HepG2 (cell line): Measurements from ENCODE around the gene AMIGO1. TPM values are rescaled to one million over a fixed set of nuclear protein-coding genes. Genes with fewer than 3 reads are reported as not detected.

Experiments used
- DR1 ChIP-seq: sonication (generic); formaldehyde crosslinking; IDR thresholded peaks from 2 replicates; pipeline ENCODE4 v1.8.0; 2021; ENCODE audit warnings: mild to moderate bottlenecking, missing genetic modification reagents, inconsistent platforms
- E2F5 ChIP-seq: sonication (generic); formaldehyde crosslinking; conservative IDR thresholded peaks from 2 replicates; pipeline ENCODE4 v1.4.0; 2020; ENCODE audit warnings: missing genetic modification reagents
- HBP1 ChIP-seq: IDR thresholded peaks from 2 replicates; pipeline ENCODE4 v1.6.1; 2016; ENCODE audit warnings: low read depth, control low read depth
- MAZ ChIP-seq, 2 experiments: sonication (generic) in 1 of 2; formaldehyde crosslinking in 1 of 2; IDR thresholded peaks; 2 replicates each; pipeline versions ENCODE4 v1.5.0 to v1.6.1; 2012 to 2020; ENCODE audit warnings: low read depth in 2 of 2, mild to moderate bottlenecking in 2 of 2, borderline replicate concordance in 1 of 2, improper control_type of control experiment in 1 of 2, low read length in 1 of 2, missing genetic modification reagents in 1 of 2, moderate library complexity in 1 of 2
- MLXIP ChIP-seq: sonication (generic); formaldehyde crosslinking; IDR thresholded peaks from 2 replicates; pipeline ENCODE4 v1.9.0; 2021; ENCODE audit warnings: missing genetic modification reagents, borderline replicate concordance
- NFYC ChIP-seq: IDR thresholded peaks from 2 replicates; pipeline ENCODE4 v1.6.1; 2016; ENCODE audit warnings: missing genetic modification reagents, missing compliant biosample characterization
- ZBTB44 ChIP-seq: sonication (generic); formaldehyde crosslinking; IDR thresholded peaks from 2 replicates; pipeline ENCODE4 v1.4.0; 2020; ENCODE audit warnings: missing genetic modification reagents
- ZNF350 ChIP-seq: sonication (generic); formaldehyde crosslinking; IDR thresholded peaks from 2 replicates; pipeline ENCODE4 v1.4.0; 2020; ENCODE audit warnings: mild to moderate bottlenecking, low read depth, missing genetic modification reagents, borderline replicate concordance
- ZNF407 ChIP-seq: sonication (generic); formaldehyde crosslinking; IDR thresholded peaks from one replicate; pipeline ENCODE4 v1.5.1; 2020; ENCODE audit warnings: mild to moderate bottlenecking, missing genetic modification reagents; ENCODE audit errors: not compliant biosample characterization
- polyA plus RNA-seq, 8 experiments: library from polyadenylated mRNA; depleted of rRNA in 3 of 8; stranded (reverse) in 7 of 8; unstranded in 1 of 8; fragments of >200 nt; fragmentation: Illumina TruSeq in 4 of 8; extraction: Trizol in 4 of 8; gene quantifications; 2 replicates each; pipeline versions ENCODE4 v1.2.1 to v1.2.3, GENCODE V29; 2011 to 2016; ENCODE audit warnings: low read depth in 4 of 8, missing spikeins in 1 of 8, mixed read lengths in 1 of 8; ENCODE audit not compliant: insufficient read depth in 1 of 8
- total RNA-seq, 5 experiments: library from RNA; depleted of rRNA; stranded (reverse); fragments of >200 nt; fragmentation: Illumina TruSeq; extraction: Trizol; gene quantifications; 2 replicates each; pipeline ENCODE4 v1.2.3, GENCODE V29; 2016; ENCODE audit warnings: low read depth in 1 of 5

AMIGO1 gene
- total and polyA plus RNA-seq, 2 of the 13 experiments (the other 11 are each of a cell fraction or from before 2014, with no cell fraction given) = 0.40 to 1.3 TPM

- TF ChIP-seq MAZ (IDR thresholded peaks at IDR 0.05; ENCODE audit: borderline replicate concordance, low read depth, low read length) (peak; percentile 78), MAZ (CRISPR knock-in tag; IDR thresholded peaks at IDR 0.05; ENCODE audit: low read depth) (no peak), NFYC (CRISPR knock-in tag) (no peak), ZNF350 (CRISPR knock-in tag) (no peak), ZNF407 (CRISPR knock-in tag) (no peak), E2F5 (CRISPR knock-in tag) (no peak), ZBTB44 (CRISPR knock-in tag) (no peak), DR1 (CRISPR knock-in tag) (no peak), HBP1 (CRISPR knock-in tag) (no peak; the same call in 1 of the 2 replicates), MLXIP (CRISPR knock-in tag) (no peak)
Measured at GRCh38 chr1:109546311-109547109, 37.0 kb upstream of the AMIGO1 start (continued).
